GM12878 (cell line): ENCODE measurements around the gene LRRC75A. TPM values are rescaled to one million over a fixed set of nuclear protein-coding genes. Genes with fewer than 3 reads are reported as not detected.
"Not testable (repeated sequence)": the region's sequence is repeated elsewhere in the genome, so short reads cannot be mapped to it uniquely, and the experiment has no call there.

Experiments used
- ATAC-seq: fragments of 200-7000 bp; cut with Tn5 transposase; 3 replicates; pipeline ENCODE4 v1.9.1; 2020; ENCODE audit warnings: mild to moderate bottlenecking, moderate library complexity
- BruUV-seq: library from RNA; stranded (reverse); fragments of 400-500 nt; replicated peaks from 2 replicates; lab custom pipeline; 2021; lab: Mats Ljungman, UMichigan
- CTCF ChIA-PET: fragments of 300-600 bp; sonication (Branson Sonifier 250); formaldehyde crosslinking; extraction: SDS; loops from one replicate; lab custom pipeline; 2021; ENCODE audit warnings: inconsistent platforms; lab: Yijun Ruan, JAX
- POLR2A ChIA-PET: fragments of 350-600 bp; formaldehyde crosslinking; extraction: SDS; loops from one replicate; lab custom pipeline; 2021; ENCODE audit warnings: inconsistent platforms; lab: Charles Lee
- RAD21 ChIA-PET: fragments of 300-600 bp; sonication (Branson Sonifier 250); formaldehyde crosslinking; loops from one replicate; lab custom pipeline; 2023; ENCODE audit warnings: antibody characterized with exemption; ENCODE audit not compliant: unreplicated experiment; lab: Charles Lee
- SMC1A ChIA-PET: fragments of 300-600 bp; sonication (Branson Sonifier 250); formaldehyde crosslinking; loops from one replicate; lab custom pipeline; 2023; ENCODE audit not compliant: unreplicated experiment, uncharacterized antibody; lab: Charles Lee
- DNase-seq: peaks from one replicate; pipeline ENCODE4 v3.0.0-alpha.2; 2011; ENCODE audit warnings: low read depth, low spot score
- FAIRE-seq: peaks from 3 replicates; lab custom pipeline; 2011; peaks lifted over from hg19 to GRCh38; lab: Jason Lieb, UNC
- H2AFZ ChIP-seq: 2 replicates; pipeline ENCODE4 v1.6.0; 2011; ENCODE audit warnings: low read depth, low read length, control low read depth; ENCODE audit not compliant: control insufficient read depth
- H3K27ac ChIP-seq: 2 replicates; pipeline ENCODE4 v1.5.1; 2011; ENCODE audit warnings: control low read depth; ENCODE audit not compliant: control insufficient read depth, insufficient read depth
- H3K27me3 ChIP-seq, 2 experiments: replicated peaks in 1 of 2; 2 replicates each; pipeline versions ENCODE4 v1.6.0 to v1.6.1; 2011; ENCODE audit warnings: low read length in 1 of 2; ENCODE audit not compliant: control insufficient read depth in 2 of 2, insufficient read depth in 2 of 2
- H3K36me3 ChIP-seq, 2 experiments: 2 replicates each; pipeline ENCODE4 v1.5.1; 2011; ENCODE audit warnings: low read length in 1 of 2; ENCODE audit not compliant: control insufficient read depth in 2 of 2, insufficient read depth in 2 of 2
- H3K4me1 ChIP-seq: 2 replicates; pipeline ENCODE4 v1.6.1; 2011; ENCODE audit warnings: mild to moderate bottlenecking, low read length, moderate library complexity, mixed read lengths; ENCODE audit not compliant: control insufficient read depth, insufficient read depth
- H3K4me2 ChIP-seq: 2 replicates; pipeline ENCODE4 v1.6.0; 2011; ENCODE audit warnings: control low read depth; ENCODE audit not compliant: control insufficient read depth, insufficient read depth
- H3K4me3 ChIP-seq: fragments of 200-600 bp; sonication (generic); 2 replicates; pipeline ENCODE4 v1.5.1; 2016
- H3K79me2 ChIP-seq: 2 replicates; pipeline ENCODE4 v1.6.0; 2011; ENCODE audit warnings: low read length; ENCODE audit not compliant: control insufficient read depth, insufficient read depth
- H3K9ac ChIP-seq: 2 replicates; pipeline ENCODE4 v1.8.0; 2011; ENCODE audit warnings: low read length, control low read depth, mixed read lengths; ENCODE audit not compliant: control insufficient read depth, insufficient read depth
- H3K9me3 ChIP-seq: replicated peaks from 3 replicates; pipeline ENCODE4 v1.5.1; 2011; ENCODE audit warnings: mild to moderate bottlenecking, low read length; ENCODE audit not compliant: control insufficient read depth, insufficient read depth
- H4K20me1 ChIP-seq: 2 replicates; pipeline ENCODE4 v1.6.0; 2011; ENCODE audit not compliant: control insufficient read depth, insufficient read depth
- ESRRA ChIP-seq: IDR thresholded peaks from 2 replicates; pipeline ENCODE4 v1.6.1; 2012; ENCODE audit warnings: mild to moderate bottlenecking, low read length, improper control_type of control experiment
- PAX5 ChIP-seq: IDR thresholded peaks from 2 replicates; pipeline ENCODE4 v1.6.1; 2011; ENCODE audit warnings: low read depth, low read length, borderline replicate concordance
- PAX8 ChIP-seq: fragments of 450-650 bp; IDR thresholded peaks from 2 replicates; pipeline ENCODE4 v1.6.1; 2017; ENCODE audit warnings: mild to moderate bottlenecking, moderate library complexity
- WGBS: methylation state at CpG from one replicate; pipeline ENCODE4 v1.1.6; 2016; ENCODE audit warnings: low lambda C conversion rate; ENCODE audit not compliant: insufficient replicate concordance, insufficient coverage; ENCODE audit errors: missing lambda C conversion rate; 5-methylcytosine and 5-hydroxymethylcytosine counted together
- in situ Hi-C: fragments of 300-500 bp; cut with MboI; formaldehyde crosslinking; loops from 9 replicates; pipeline ENCODE4 v1.14.3; 2018; ENCODE audit warnings: mixed read lengths
- intact Hi-C: fragments of 100-400 bp; cut with micrococcal nuclease; formaldehyde crosslinking; loops from one replicate; pipeline ENCODE4 v1.14.2; 2022; ENCODE audit not compliant: unreplicated experiment
- polyA plus RNA-seq, 11 experiments: library from polyadenylated mRNA; depleted of rRNA in 4 of 11; unstranded in 6 of 11; stranded (reverse) in 5 of 11; fragments of >200 nt; fragmentation: Nextera tagmentation in 4 of 11; fragmentation: Illumina TruSeq in 1 of 11; extraction: Ambion mirVana in 4 of 11; extraction: Trizol in 1 of 11; gene quantifications; 1 replicate in 1 of 11; 2 replicates in 10 of 11; pipeline versions ENCODE4 v1.2.1 to v1.2.3, GENCODE V29; 2011 to 2016; ENCODE audit warnings: inconsistent platforms in 2 of 11, missing spikeins in 2 of 11, low read depth in 1 of 11
- total RNA-seq, 4 experiments: library from RNA; depleted of rRNA in 3 of 4; stranded (reverse); fragments of >200 nt in 3 of 4; fragmentation: Illumina TruSeq in 1 of 4; extraction: Trizol in 1 of 4; gene quantifications; 2 replicates each; pipeline versions ENCODE4 v1.2.1 to v1.2.3, GENCODE V29; 2013 to 2021
- TF ChIP-seq, protein P1 (sequence below): IDR thresholded peaks from 2 replicates; pipeline ENCODE4 v1.6.1; 2012; ENCODE audit warnings: mild to moderate bottlenecking, low read depth, low read length

The LRRC75A gene
- total and polyA plus RNA-seq, 10 of the 15 experiments (the other 5 are each of a cell fraction or from before 2014, with no cell fraction given), result 0.01 to 1.3 (median 0.09) TPM; not detected in 2

DNA sequence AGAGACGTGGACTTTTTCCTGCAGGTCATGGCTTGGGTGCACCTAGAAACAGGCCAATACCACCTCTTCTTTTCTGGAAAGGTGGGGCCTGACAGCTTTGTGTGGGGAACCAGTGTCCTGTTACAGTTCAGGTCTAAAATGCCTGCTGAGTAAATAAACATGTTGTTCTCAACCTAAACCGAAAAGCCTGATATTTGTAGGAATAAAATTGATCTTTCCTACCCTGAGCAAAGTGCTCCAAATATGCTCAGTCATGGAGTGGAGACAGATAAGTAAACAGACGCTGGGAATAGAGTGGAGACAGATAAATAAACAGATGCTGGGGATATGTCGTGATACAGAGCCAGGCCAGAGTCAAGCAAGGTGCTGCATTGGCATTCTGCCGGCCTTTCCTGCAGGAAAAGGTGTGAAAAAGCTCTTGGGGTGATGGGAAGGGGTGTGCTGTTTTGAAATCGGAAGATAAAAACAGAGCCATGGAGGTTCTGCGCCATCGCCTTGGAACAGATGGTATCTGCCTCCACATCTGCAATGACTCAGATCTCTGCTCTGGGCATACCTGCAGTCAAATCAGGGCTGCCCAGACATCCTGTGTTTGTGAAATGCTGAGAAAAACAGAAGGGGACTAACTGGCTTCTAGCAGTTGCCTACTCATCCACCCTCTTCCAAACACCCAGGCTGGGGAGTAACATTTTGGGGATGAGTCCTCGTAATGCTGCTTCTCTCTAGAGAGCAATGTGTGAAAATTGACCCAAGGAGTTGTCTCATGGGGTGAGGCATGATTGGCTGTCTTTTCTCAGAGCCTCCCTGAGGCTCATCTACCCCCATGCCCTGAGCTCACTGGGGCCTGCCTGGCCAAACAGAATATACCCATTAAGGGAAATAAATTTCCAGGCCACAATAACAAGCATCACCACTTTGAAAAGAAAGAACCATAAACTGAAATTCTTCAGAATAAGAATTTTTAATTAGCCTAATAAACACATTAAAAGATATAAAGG is 93.4 kb downstream of the LRRC75A start:
- Histone ChIP-seq H3K4me2 (peak overlapping the region; percentile 46; the same call in 1 of the 2 replicates), H3K9me3 (no peaks in the 10 kb centered on the region), H3K79me2 (no peaks in the 10 kb centered on the region), H4K20me1 (no peaks in the 10 kb centered on the region), H3K9ac (no peak overlapping the region), H3K36me3 (no peaks in the 10 kb centered on the region), H3K27ac (no peak overlapping the region), H3K27me3 (no peaks in the 10 kb centered on the region), H2AFZ (peak overlapping the region; percentile 90), H3K4me1 (peaks cover 7% of the 10 kb centered on the region), H3K4me3 (no peak overlapping the region)
- TF ChIP-seq, protein P1, sequence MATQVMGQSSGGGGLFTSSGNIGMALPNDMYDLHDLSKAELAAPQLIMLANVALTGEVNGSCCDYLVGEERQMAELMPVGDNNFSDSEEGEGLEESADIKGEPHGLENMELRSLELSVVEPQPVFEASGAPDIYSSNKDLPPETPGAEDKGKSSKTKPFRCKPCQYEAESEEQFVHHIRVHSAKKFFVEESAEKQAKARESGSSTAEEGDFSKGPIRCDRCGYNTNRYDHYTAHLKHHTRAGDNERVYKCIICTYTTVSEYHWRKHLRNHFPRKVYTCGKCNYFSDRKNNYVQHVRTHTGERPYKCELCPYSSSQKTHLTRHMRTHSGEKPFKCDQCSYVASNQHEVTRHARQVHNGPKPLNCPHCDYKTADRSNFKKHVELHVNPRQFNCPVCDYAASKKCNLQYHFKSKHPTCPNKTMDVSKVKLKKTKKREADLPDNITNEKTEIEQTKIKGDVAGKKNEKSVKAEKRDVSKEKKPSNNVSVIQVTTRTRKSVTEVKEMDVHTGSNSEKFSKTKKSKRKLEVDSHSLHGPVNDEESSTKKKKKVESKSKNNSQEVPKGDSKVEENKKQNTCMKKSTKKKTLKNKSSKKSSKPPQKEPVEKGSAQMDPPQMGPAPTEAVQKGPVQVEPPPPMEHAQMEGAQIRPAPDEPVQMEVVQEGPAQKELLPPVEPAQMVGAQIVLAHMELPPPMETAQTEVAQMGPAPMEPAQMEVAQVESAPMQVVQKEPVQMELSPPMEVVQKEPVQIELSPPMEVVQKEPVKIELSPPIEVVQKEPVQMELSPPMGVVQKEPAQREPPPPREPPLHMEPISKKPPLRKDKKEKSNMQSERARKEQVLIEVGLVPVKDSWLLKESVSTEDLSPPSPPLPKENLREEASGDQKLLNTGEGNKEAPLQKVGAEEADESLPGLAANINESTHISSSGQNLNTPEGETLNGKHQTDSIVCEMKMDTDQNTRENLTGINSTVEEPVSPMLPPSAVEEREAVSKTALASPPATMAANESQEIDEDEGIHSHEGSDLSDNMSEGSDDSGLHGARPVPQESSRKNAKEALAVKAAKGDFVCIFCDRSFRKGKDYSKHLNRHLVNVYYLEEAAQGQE, result no peak
- TF ChIP-seq ESRRA, result no peak
- no peak for TF ChIP-seq PAX8
- peak; percentile 30; the same call in 1 of the 2 replicates for TF ChIP-seq PAX5
- 16% methylated on average over 9 of the region's 9 CpGs for WGBS
- FAIRE-seq (peak; percentile 90), ATAC-seq (peak; percentile 97), DNase-seq (peak; percentile 35)
- POLR2A ChIA-PET, result interaction anchor here (1.2 kb wide), 1 partner anchor 9 kb away, joined by 3 read pairs; no protein-coding TSS in a partner anchor
- CTCF ChIA-PET, result no interaction called here
- no TSS peak for BruUV-seq
- intact Hi-C loops, result no loop called here
- in situ Hi-C loops, result loop anchor here (5.0 kb wide), 1 partner anchor 49 kb away; no protein-coding TSS in a partner anchor
- SMC1A ChIA-PET, result interaction anchor here (1.7 kb wide), 1 partner anchor 35 kb away, joined by 3 read pairs; no protein-coding TSS in a partner anchor
- RAD21 ChIA-PET, result no interaction called here

DNA sequence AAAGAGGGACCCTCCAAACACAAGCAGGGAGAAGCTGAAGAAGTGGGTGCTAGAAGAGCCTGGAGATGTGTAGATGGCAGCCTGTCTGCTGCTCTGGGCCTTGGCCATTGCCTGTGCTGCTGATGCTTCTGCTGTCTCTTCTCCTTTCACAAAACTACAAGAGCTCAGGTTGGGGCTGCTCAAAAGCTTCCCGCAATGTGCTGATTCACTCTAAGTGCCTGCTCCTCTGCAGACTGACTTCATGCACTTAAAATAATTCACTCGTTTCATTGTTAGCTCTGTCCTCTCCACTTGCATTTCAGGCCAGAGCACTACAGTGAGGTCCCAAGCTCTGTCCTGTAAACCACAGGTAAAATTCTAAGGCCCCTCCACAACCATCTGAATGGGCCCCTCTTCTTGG is 95.3 kb downstream of the LRRC75A start:
- H4K20me1 ChIP-seq, CTCF ChIA-PET, H3K9me3 ChIP-seq, H3K9ac ChIP-seq, H3K36me3 ChIP-seq, H3K4me1 ChIP-seq, intact Hi-C loops, H3K79me2 ChIP-seq, FAIRE-seq, H3K4me2 ChIP-seq, H3K4me3 ChIP-seq, DNase-seq, ATAC-seq, BruUV-seq, H3K27ac ChIP-seq, H3K27me3 ChIP-seq, H2AFZ ChIP-seq: not testable (repeated sequence)
- RAD21 ChIA-PET, result interaction anchor here (1.1 kb wide), 1 partner anchor 18 kb away, joined by 3 read pairs; the partner anchor contains the start of gene TRPV2
- in situ Hi-C loops, result loop anchor here (5.0 kb wide), 1 partner anchor 51 kb away; no protein-coding TSS in a partner anchor
- POLR2A ChIA-PET, result interaction anchor here (1.5 kb wide), 1 partner anchor 16 kb away, joined by 4 read pairs; the partner anchor contains the start of gene UBB
- 92% methylated on average over 2 of the region's 2 CpGs for WGBS
- SMC1A ChIA-PET, result interaction anchor here (0.6 kb wide), 1 partner anchor 42 kb away, joined by 3 read pairs; no protein-coding TSS in a partner anchor
